ENCODE measurements around the gene VPS16. TPM values are rescaled to one million over a fixed set of nuclear protein-coding genes. Genes with fewer than 3 reads are reported as not detected.
A peak's percentile ranks its signal among the peaks of the same experiment; 100 is the strongest.
"Not testable (repeated sequence)": the region's sequence is repeated elsewhere in the genome, so short reads cannot be mapped to it uniquely, and the experiment has no call there.

The VPS16 gene
- total RNA-seq, 2 donors from 2014 or later = 33.9 to 41.0 TPM

DNA sequence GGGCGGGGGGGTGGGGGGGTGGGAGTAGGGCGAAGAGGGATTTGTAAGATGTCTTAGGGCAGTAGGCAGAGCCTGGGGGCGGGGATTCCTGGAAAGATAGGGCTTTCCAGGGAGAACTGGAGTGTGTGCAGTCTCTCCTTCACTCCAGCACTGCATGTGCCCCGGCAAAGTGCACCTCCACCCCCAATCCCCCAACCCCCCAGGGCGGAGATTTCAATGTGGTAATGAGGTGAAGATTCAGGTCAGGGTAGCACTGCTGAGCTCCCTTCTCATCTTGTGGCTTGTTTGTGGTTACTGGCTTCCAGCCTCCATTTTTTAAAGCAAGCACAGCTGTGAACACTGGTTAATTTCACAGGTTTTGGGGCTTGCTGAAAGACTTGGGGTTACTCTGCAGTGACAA, 18.5 kb upstream of the VPS16 start:
- intact Hi-C loops (cut with DNase I, micrococcal nuclease) = no loop called here
- no peak for ATAC-seq
- DNase-seq = no peak

DNA sequence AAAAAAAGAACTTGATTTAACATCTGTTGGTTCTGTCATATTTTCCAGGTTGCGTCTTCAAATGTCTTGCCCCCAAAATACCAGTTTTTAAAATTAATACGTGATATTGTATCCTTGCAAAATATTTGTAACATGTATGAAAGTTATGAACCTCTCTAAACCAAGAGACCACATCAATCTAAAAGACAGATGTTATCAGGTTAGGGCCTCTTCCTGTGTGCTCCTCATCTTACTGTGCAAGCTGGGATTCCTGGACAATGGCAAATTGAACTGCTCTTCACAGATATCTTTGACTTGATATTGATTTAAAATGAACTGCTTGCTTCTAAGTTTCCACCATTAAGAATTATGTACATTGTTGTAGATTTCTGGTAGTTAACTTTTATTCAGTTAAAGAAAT, 14.8 kb upstream of the VPS16 start:
- intact Hi-C loops (cut with DNase I, micrococcal nuclease) = no loop called here
- DNase-seq (no peak), ATAC-seq (no peak)

DNA sequence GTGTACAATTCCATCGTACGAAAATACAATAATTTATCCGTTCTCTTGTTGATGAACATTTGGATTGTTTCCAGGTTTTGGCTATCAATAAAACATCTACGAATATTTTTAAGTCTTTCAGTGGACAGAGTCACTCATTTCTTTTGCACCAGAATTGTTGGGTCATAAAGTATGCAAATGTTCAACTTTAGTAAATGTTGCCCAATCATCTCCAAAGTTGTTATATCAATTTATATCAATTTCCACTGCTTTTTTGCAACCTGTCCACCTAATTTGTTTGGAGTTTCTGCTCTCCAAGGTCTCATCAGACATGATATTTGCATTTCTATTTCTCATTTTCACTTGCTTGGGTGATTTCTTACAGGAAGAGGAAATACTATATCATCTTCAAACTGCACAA, 13.9 kb upstream of the VPS16 start:
- no peak for ATAC-seq
- DNase-seq = no peak
- intact Hi-C loops (cut with DNase I, micrococcal nuclease) = no loop called here

DNA sequence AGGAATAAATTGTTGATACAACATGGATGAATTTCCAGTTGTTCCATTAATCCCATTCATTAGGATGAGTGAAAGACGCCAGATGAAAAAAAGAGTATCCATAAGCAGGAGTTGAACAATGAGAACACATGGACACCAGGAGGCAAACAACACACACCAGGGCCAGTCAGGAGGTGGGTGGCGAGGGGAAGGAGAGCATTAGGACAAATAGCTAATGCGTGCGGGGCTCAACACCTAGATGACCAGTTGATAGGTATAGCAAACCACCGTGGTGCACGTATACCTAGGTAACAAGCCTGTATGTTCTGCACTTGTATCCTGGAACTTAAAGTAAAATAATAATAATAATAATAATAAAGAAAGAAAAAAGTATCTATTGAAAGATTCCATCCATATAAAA, 11.2 kb upstream of the VPS16 start:
- DNase-seq (no peak), ATAC-seq (no peak)

DNA sequence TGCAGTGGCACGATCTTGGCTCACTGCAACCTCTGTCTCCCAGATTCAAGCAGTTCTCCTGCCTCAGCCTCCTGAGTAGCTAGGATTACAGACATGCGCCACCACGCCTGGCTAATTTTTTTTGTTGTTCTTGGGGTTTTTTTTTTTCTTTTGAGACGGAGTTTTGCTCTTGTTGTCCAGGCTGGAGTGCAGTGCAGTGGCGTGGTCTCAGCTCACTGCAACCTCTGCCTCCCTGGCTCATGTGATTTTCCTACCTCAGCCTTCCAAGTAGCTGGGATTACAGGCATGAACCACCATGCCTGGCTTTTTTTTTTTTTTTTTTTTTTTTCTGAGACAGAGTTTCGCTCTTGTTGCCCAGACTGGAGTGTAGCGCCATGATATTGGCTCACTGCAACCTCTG, 9.3 kb upstream of the VPS16 start:
- ATAC-seq; DNase-seq; intact Hi-C loops (cut with DNase I, micrococcal nuclease): not testable (repeated sequence)

More for the DNA sequence above, 11.2 kb upstream of the VPS16 start:
- intact Hi-C loops (cut with DNase I, micrococcal nuclease) = no loop called here

DNA sequence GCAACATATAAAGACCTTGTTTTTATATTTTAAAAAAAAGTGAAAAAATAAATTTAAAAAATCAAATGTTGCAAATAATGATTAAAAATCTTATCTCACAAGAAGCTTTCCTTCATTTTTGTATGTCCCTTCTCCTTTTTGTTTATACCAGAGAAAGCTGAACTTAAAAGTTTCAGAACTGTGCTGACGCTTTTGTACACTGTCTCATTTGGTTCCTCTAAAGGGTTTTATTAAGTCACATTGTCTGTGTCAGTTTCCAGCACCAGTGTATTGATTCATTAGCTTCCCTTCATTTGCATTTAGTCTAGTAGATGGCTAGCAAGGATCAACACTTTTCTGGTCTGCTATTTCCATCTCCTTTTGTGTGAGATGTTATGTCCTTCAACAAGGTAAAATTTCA, 6.8 kb upstream of the VPS16 start:
- DNase-seq (no peak), ATAC-seq (no peak)
- intact Hi-C loops (cut with DNase I, micrococcal nuclease) = no loop called here

DNA sequence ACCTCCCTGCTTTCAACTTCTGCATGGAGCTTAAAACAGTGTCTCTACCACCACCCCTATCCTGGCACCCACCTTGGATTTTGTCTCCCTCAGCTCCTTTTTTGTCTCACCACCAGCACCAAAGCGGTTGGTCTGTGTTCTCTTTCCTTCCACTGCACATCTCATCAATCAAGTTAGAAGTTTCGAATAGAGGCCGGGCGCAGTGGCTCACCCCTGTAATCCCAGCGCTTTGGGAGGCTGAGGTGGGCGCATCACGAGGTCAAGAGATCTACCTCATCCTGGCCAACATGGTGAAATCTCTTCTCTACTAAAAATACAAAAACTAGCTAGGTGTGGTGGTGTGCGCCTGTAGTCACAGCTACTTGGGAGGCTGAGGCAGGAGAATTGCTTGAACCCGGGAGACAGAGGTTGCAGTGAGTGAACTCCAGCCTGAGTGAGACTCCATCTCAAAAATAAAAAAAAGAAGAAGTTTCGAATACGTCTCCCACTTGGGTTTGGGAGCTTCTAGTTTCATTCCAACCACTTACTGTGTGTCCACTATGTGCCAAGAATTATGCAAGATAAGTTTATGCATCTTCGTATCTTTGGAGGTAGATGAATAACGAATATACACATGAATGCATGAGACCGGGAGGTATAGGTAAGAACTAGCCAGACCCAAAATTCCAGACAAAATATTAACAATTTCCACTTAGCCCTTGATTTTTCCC, 6.0 kb upstream of the VPS16 start:
- intact Hi-C loops (cut with DNase I, micrococcal nuclease) = no loop called here
- DNase-seq (no peak), ATAC-seq (no peak)

DNA sequence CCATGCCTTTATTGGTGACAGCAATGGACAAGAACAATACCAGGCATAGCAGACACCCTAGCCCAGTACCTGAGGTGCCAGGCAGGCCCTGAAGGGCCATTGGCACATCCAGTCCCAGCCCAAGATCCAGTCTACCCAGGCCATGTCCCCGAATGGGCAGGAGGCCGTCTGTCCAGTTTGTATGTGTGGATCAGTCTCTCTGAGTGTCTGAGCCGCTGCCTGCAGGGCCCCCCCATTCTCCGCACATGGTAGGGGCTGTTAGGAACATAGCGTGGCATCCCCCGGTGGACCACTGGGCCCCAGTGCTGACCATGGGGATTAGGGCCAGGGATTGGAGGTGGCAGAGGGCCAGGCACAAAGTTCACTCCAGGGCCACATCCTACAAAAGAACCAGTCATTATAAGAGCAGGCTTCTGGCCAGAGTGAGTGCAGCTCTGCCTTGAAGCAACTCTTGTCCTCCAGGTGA, 5.2 kb upstream of the VPS16 start:
- DNase-seq (no peak), ATAC-seq (no peak)
- intact Hi-C loops (cut with DNase I, micrococcal nuclease) = no loop called here

- intact Hi-C loops (cut with DNase I, micrococcal nuclease) = no loop called here
These were observed 4.5 kb upstream of the VPS16 start for GRCh38 chr20:2836035-2836434.

DNA sequence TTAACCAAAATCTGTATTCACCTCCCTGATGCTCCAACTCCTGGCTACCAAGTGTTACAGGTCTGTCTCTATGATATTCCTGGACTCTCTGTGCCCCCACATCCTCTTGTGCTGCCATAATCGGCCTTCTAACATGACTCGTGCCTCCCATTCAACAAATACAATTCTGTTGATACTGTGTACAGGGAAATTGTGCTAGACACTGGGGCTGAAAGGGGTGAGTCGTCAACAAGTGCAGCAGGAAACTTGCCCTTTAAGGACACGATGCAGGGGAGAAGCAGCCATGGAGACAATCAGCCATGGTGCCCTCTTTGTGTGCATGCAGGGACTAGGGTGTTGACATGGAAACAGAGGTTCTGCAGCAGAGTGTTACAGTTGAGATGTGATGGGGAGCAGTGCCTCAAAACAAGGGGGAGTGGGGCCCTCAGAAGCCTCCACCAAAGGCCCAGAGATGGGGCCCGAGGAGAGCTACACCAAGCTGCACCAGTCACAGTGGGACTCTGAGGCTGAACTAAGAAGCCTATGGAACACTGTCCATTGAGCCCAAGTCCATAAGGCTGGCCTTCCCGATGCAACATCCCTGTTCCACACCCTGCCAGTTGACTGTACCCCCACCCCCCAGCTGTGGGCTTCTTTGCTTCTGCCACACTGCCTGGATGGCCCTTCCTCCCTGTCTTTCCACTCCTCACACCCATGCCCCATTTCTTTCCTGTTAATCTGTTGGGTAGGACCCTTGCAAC, 3.2 kb upstream of the VPS16 start:
- no peak for DNase-seq
- intact Hi-C loops (cut with DNase I, micrococcal nuclease) = no loop called here
- no peak for ATAC-seq

More at GRCh38 chr20:2836035-2836434, 4.5 kb upstream of the VPS16 start:
- no peak for ATAC-seq
- DNase-seq = no peak

DNA sequence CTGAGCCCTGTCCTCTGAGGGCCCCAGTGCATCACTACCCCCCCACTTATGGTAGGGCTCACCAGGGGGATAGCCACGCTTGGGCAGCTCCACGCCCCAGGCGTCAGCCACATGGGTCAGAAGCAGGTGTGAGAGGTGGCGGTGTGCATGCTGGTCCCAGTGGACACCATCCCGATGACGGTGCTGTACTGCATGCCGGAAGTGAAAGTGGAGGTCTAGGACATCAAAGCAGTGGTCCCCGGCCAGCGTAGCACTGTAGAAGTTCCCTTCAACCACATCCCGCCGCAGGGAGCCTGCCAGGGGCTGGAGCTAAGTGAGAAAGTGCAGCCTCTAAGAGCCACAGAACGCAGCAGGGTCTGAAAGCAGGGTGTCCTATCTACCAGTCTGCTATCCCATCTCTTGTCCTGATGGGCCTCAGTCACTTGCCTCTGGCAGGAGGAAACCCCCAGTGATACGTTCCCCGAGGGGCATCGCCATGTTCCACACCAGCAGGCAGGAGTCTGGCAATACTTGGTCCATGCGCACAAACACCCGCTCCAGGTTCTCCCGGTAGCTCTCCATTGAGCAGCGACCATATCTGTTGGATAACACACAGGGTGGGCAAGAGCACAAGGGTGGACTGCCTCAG, 2.3 kb upstream of the VPS16 start:
- intact Hi-C loops (cut with DNase I, micrococcal nuclease) = no loop called here
- ATAC-seq (no peak), DNase-seq (no peak)

GRCh38 chr20:2838847-2839671, 1.5 kb upstream of the VPS16 start:
- intact Hi-C loops (cut with DNase I, micrococcal nuclease) = no loop called here
- ATAC-seq (no peak), DNase-seq (no peak)

DNA sequence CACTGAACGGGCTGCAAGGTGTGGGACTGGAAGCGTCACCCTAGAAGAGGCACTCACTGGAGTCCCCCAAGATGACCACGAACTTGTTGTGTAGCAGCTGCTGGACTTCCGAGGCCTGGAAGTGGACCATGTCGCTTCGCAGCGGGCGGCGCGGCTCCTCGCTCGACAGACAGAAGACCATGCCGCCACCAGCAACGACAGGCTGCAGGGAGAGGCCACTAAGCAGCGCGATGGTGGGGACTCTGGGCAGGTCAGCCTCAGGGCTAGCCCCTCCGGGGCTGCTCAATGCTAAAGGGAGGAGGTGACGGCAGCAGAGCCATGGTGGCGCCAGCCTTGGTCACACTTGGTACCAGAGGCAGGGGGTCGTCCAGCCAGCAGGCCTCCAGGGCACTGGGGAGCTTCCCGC, 810 bp upstream of the VPS16 start:
- intact Hi-C loops (cut with DNase I, micrococcal nuclease) = no loop called here
- ATAC-seq (no peak), DNase-seq (no peak)

- intact Hi-C loops (cut with DNase I, micrococcal nuclease) = no loop called here
- DNase-seq (peak; percentile 59 to 60), ATAC-seq (peak; percentile 48)
These were observed 504 bp downstream of the VPS16 start for GRCh38 chr20:2840967-2841531.

GRCh38 chr20:2845607-2846006, 5.1 kb downstream of the VPS16 start:
- intact Hi-C loops (cut with DNase I, micrococcal nuclease) = no loop called here
- DNase-seq (no peak), ATAC-seq (no peak)

- intact Hi-C loops (cut with DNase I, micrococcal nuclease) = no loop called here
- ATAC-seq (peak; percentile 73), DNase-seq (no peak)
These were observed 6.2 kb downstream of the VPS16 start for GRCh38 chr20:2846698-2847097.

- ATAC-seq (no peak), DNase-seq (no peak)
- intact Hi-C loops (cut with DNase I, micrococcal nuclease) = no loop called here
These were observed 7.3 kb downstream of the VPS16 start for GRCh38 chr20:2847802-2848201.

DNA sequence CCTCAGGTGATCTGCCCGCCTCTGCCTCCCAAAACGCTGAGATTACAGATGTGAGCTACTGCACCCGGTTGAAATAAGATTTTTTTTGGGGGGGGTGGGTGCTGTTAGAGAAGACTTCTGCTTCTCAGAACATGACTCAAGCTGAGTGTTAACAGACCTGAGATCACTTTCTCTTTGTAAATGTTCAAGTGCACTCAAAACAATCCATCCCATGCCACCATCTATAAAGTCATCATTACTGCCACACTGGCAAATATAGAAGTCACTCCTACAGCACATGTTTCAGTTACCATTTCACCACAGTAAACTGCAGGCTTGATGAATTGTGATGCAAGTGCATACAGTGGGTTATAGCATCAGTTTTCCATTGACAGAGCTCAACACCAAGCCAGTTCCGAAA, 9.0 kb downstream of the VPS16 start:
- intact Hi-C loops (cut with DNase I, micrococcal nuclease) = no loop called here
- no peak for ATAC-seq
- no peak for DNase-seq

DNA sequence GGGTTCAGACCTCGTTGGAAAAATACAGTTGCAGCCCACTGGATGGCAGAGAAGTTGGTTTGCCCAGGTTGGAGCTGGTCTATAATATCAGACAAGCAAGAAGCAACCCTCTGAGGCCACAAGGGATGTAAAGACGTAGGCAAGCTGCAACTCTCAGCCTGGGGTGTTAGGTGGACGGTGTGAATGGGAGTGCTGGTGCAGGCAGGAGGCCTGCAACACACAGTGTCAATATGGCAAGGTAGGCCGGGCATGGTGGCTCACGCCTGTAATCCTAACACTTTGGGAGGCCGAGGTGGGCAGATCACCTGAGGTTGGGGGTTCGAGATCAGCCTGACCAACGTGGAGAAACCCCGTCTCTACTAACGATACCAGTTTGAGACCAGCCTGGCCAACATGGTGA, 10.5 kb downstream of the VPS16 start:
- intact Hi-C loops (cut with DNase I, micrococcal nuclease) = no loop called here
- ATAC-seq (no peak), DNase-seq (no peak)
